NCI-H2196 treated with DMSO at 0.1 percent for 48 hours (cell line): ENCODE data around the gene FBXL16.

ENCODE experiments used
- DNase-seq: peaks from one replicate; lab custom pipeline; 2025; ENCODE audit not compliant: unreplicated experiment; lab: John Stamatoyannopoulos, UW

FBXL16 gene

DNA sequence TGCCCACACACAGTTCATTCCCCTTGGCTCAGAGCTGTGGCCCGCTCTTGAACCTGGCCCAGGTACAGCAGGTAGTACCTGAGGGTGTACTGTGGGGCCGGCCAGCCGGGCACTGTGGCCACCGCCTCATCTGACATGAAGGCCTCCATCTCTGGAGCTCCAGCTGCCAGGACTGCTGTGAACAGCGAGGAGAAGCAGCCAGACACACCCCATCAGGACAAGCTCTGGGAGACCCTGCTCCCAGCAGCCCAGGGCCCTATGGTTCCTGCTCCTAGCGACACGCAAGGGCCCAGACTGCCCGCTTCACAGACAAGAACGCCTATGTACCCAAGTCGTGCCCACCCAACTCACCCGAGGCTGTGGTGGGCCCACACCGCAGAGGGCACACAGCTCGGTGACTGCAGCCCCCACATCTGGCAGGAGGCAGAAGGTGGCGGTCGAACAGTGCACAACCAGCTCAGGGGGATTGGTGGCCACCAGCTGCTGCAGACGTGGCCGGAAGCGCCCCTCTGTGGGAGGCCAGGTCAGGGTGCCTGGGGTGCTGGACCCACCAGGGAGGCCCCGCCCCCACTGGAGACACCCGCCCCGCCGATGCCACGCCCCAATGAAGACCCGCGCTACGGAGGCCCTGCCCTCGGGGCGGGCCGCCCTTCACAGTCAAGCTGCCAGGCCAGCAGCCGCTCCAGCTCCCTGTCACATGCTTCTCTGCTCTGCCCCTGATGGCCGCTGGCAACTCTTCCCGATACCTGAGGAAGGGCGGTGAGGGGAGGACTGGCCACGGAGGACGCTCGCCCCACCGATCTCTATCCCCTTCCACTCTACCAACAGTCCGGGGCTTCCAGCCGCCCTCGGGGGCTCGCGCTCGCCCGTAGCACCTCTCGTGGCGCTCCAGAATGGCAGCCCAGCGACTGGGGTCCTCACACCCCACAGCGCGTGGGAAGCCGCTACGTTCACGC lies 26.5 kb downstream of the FBXL16 start:
- peak; percentile 67 for DNase-seq

DNA sequence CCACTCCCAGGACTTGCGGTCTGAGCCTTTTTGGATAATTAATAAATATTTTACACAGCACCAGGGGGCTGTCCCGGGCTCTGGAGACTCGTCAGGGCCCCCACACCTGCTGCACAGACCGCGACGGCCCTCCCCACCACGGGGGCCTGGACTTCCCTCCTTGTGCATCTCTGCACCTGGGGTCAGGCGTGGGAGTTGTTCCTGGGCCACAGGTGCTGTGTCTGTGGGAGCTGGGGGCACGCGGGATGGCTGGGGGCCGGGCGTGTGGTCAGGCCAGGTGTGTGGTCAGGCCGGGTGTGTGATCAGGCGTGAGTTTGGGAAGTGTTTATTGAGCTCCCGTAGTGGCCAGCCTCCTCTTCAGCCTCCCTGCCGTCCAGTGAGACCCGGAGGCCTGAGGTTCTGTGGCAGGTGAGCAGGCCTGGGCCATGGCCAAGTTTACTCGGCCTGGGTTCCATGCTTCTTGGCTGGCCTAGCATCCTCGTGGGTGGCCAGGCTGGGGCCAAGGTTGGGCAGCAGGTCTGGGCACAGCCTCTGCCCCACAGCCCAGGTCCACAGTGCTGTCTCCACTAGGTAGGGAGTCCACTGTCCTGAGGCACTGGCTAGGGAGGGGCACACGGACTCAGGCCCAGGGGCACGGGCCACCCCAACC lies 27.3 kb downstream of the FBXL16 start:
- peak; percentile 21 for DNase-seq

DNA sequence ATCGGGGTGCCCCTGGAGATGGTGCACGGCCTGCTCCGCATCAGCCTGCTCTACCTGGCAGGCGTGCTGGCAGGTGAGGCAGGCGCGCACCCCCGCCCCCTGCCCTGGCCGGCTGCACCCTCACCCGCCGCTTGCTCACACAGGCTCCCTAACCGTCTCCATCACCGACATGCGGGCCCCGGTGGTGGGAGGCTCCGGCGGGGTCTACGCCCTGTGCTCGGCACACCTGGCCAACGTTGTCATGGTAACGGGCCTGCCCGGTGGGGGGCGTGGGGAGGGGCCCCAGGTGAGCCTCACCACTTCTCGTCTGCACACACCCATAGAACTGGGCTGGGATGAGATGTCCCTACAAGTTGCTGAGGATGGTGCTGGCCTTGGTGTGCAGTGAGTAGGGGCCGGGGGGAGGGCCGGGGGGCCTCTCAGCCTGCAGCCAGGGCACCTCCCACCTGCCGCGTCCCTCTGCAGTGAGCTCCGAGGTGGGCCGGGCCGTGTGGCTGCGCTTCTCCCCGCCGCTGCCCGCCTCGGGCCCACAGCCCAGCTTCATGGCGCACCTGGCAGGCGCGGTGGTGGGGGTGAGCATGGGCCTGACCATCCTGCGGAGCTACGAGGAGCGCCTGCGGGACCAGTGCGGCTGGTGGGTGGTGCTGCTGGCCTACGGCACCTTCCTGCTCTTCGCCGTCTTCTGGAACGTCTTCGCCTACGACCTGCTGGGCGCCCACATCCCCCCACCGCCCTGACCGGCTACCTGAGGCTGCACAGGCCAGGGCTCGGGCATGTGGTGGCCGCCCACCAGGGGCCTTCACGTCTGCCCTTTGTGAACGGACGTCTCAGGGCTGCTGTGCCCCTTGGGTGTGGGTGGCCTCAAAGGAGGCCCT lies 28.0 kb downstream of the FBXL16 start:
- DNase-seq: peak; percentile 33

DNA sequence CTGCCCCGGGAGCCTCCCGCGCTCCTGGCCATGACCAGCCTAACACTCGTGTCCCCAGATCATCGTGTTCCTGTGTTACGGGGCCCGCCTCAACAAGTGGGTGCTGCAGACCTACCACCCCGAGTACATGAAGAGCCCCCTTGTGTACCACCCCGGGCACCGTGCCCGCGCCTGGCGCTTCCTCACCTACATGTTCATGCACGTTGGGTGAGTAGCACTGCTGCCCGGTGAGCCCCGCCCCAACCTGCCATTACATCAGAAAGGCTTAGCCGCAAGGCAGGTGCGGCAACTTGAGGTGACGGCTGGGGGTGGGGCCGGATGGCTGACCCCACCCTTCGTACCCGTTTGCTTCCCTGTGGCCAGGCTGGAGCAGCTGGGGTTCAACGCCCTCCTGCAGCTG lies 28.7 kb downstream of the FBXL16 start:
- peak; percentile 80 for DNase-seq

DNA sequence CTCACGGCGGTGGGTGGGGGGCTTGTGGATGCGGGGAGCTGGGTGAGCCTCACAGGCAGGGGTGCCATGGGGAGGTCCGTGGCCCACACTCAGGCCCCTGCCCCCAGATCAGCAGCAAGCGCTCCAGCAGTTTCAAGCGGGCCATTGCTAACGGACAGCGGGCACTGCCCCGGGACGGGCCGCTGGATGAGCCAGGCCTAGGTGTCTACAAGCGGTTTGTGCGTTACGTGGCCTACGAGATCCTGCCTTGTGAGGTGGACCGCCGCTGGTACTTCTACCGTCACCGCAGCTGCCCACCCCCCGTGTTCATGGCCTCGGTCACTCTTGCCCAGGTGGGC lies 29.1 kb downstream of the FBXL16 start:
- no peak for DNase-seq

DNA sequence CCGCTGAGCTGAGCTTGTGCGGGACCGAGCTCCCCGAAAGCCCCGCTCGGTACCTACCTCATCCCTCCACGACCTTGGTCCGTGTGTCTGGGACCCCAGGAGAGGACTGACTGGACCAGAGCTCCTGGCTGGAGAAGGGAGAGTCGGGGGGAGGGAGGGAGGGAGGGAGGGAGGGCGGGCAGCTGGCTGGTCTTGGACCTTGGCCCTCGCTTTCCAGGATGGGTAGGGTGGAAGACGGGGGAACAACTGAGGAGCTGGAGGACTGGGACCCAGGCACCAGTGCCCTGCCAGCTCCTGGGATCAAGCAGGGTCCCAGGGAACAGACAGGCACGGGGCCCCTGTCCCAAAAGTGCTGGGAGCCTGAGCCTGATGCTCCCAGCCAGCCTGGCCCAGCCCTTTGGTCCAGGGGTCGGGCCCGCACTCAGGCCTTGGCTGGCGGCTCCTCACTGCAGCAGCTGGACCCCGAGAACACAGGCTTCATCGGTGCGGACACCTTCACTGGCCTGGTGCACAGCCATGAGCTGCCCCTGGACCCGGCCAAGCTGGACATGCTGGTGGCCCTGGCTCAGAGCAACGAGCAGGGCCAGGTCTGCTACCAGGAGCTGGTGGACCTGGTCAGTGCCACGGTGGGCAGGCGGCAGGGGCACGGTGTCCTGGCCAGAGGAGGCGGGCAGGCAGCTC lies 29.6 kb downstream of the FBXL16 start:
- DNase-seq: no peak

DNA sequence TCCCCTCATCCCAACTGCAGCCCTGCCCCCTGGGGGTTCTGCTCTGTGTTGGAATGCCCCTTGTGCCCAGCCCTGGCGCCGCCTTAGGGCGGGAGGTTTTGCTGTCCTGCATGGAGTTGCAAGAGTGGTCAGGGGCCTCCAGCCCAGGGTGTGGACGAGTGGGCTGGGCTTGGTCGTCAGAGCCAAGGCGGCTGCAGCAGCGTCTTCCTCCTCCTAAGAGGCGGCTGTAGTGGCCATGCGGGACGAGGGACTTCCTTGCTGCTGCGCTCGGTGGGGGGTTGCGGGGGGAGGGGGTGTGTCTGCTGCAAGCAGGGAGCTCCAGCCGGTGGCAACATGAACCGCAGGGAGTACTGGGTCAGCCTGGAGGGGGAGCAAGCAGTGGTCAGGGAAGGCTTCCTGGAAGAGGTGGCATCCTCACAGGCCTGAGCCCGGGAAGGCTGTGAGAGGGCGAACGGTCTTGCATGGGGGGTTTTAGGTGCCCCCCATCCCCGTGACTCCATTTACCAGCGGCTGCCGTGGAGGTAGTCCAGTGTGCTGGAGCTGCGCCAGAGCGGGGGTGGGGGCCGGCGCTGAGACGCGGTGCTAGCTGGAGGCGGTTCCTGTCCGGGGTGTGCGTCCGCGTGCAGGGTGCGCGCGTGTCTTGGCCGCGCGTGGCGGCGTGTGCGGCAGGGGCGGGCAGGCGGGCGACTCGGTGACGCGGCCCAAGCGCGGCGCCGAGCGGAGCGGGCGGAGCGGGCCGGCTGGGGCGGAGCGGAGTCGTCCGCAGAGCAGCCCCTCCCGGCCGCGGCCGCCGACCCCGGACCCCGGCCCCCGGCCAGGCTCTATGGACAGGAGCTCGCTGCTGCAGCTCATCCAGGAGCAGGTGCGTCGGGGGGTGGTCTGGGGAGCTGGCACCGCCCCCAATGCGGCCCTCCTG lies 30.4 kb downstream of the FBXL16 start, which contains the start of gene RHBDL1:
Gene RHBDL1 (plus strand): TSS at position 704 of the 916 bp plus-strand sequence. CDS start 120 bp downstream, at position 824.
- no peak for DNase-seq

DNA sequence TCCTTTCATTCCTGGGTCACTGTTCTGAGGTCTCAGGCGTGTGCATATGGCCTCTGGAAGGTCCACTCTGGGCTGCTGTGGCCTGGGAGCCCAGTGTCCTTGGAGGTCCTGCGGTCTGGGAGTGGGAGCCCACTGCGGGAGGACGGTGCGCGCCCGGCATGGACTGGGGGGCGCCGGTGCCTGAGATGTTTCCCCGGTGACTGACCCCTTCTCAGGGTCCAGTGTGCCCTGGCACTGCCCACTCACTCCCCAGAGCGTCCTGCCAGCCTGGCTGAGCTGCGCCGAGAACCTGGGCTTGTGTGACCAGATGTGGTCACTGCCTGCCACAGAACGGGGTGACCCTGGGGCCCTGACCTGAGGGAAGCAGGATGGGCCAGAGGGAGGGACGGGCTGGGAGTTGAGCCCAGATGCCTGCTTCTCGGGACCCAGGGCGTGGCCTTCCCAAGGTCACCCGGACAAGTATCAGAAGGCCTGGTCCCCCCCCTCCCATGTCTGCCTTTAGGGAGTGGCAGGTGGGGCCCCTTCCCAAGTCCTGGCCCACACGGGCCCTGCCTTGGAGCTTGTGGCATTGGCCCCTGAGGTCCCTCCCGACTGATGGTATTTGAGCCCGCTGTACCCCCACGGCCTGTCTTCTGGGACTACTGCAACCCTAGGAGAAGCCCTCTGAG lies 31.3 kb downstream of the FBXL16 start:
- DNase-seq: no peak

DNA sequence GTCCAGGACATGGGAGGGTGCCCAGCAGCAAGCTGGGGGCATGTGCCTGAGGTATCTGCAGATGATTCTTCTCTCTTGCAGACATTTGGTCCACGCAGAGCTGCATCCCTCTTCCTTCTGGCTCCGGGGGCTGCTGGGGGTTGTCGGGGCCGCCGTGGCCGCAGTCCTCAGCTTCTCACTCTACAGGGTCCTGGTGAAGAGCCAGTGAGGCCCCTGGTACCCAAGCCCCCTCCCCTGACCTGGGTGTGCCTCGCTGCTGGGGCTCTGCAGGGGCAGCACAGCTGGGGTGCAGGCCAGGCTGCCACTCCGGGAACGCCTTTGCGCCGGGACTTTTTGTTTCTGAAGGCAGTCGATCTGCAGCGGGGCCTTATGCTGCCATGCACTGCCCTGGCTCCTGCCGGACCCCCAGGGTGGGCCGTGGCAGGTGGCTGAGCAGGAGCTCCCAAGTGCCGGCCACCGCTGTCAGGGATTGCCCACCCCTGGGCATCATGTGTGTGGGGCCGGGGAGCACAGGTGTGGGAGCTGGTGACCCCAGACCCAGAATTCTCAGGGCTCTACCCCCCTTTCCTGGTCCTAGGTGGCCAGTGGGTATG lies 32.1 kb downstream of the FBXL16 start:
- DNase-seq: no peak

DNA sequence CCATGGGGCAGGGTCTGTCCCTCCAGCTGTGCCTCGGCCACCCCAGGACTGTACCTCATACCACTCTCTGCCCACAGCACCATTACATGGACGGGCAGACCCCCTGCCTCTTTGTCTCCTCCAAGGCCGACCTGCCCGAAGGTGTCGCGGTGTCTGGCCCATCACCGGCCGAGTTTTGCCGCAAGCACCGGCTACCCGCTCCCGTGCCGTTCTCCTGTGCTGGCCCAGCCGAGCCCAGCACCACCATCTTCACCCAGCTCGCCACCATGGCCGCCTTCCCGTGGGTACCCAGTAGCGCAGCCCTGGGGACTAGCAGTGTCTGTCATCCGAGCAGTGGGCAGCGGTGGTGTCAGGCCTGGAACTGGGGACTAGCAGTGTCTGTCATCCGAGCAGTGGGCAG lies 32.8 kb downstream of the FBXL16 start:
- no peak for DNase-seq

DNA sequence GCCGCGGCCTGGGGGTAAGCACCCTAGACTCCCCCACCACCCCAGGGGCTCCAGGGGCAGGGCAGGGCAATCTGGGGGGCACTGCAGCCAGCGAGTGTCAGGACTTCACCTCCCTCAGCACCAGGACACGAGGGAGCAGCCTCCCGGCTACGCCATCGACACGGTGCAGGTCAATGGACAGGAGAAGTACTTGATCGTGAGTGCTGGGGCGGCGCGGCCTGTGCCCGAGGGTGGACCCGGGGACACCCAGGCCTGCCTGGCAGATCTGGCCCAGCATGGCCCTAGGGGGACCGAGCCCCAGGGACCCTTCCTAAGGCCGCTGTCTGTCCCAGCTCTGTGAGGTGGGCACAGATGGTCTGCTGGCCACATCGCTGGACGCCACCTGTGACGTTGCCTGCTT lies 33.2 kb downstream of the FBXL16 start:
- no peak for DNase-seq

DNA sequence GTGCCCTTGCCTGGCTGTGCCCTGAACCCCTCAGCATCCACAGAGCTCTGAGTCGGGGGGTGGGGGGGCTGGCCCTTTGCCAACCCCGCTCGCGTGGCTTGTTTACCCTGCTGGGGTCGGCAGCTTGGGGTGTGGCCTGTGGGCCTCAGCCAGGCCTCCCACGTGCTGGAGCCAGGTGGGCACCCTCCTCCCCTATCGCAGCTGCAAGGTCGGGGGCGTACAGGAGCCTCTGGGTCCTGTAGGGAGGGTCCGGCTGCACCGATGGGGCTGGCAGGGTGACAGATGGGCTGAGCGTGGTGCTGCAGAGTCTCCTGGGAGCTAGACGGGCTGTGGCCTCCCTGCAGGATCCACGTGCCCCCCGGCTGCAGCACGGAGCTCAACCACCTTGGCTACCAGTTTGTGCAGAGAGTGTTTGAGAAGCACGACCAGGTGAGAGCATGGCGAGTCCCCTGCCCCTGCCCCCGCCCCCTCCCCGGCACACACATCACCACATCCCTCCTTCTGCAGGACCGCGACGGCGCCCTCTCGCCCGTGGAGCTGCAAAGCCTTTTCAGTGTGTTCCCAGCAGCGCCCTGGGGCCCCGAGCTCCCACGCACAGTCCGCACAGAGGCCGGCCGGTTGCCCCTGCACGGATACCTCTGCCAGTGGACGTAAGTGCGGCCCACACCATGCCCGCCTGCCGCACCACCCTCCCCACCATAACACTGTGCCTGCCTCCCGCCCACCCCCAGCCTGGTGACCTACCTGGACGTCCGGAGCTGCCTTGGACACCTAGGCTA lies 34.1 kb downstream of the FBXL16 start:
- DNase-seq: no peak

DNA sequence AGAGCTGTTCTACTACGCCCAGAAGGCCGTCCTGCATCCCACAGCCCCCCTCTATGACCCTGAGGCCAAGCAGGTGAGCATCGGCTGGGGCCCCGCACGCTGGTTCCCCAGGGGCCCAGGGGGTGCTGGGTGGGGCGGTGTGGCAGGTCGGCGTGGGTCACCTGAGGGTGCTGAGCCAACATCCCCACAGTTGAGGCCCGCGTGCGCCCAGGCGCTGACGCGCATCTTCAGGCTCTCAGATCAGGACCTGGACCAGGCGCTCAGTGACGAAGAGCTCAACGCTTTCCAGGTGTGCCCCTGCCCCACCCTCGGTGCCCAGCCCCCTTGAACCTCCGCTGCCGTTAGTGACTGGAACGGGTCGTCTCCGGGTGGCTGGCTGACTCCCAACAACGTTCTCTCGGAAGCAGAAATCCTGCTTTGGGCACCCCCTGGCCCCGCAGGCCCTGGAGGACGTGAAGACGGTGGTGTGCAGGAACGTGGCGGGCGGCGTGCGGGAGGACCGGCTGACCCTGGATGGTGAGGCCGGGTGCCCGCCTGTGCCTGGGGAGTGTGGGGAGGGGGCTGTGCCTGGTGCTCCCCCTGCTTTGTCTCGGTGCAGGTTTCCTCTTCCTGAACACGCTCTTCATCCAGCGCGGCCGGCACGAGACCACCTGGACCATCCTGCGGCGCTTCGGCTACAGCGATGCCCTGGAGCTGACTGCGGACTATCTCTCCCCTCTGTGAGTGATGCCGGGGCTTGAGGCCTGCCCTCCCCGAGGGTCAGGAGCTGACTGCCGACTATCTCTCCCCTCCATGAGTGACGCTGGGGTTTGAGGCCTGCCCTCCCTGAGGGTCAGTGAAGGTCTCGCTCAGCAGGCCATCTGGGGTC lies 34.9 kb downstream of the FBXL16 start:
- DNase-seq: no peak

DNA sequence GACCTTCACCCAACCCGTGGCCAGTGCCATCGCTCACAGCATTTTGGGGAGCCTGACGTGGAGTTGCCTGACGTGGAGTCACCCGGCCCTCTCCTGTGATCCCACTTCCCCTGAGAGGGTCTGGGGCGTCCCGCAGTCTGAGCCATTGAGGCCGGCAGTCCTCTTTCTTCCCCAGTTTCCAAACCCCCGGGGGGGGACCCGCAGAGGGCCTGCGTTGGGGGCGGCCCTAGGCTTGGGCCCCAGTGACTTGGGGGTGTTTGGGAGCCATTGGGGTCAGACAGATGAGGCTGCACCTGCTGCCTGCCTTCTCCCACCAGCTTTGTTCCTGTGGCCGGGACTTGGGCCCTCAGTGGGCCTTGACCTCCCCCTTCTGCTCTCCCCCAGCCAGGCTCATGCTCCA lies 35.9 kb downstream of the FBXL16 start:
- DNase-seq: no peak

DNA sequence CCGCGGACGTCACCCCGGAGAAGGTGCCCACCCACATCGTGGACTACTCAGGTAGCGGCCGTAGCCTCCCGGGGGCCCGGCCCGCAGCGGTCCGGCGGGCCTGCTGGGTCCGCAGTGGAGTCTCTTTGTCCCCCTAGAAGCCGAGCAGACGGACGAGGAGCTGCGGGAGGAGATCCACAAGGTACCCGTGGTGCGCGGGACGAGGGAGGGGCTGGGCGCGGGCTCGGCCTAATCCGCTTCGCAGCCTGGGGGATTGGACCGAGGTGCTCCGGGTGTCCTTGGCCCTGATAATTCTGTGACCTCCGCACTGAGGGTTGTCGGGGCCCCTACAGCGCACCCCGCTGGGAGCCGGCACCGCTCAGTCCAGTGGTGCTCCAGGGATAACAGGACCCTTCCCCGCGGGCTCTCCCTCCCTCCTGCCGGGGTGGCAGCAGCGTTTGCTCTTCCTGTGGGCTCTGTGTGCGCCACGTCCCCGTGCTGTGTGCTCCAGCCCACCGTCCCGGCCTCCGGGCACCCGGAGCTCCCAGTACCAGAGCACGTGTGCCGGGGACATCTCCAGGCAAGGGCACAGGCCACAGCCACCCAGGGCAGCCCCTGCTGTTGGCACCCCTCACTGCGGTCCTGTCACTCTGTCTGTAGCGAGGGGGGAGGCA lies 37.0 kb downstream of the FBXL16 start:
- DNase-seq: no peak

DNA sequence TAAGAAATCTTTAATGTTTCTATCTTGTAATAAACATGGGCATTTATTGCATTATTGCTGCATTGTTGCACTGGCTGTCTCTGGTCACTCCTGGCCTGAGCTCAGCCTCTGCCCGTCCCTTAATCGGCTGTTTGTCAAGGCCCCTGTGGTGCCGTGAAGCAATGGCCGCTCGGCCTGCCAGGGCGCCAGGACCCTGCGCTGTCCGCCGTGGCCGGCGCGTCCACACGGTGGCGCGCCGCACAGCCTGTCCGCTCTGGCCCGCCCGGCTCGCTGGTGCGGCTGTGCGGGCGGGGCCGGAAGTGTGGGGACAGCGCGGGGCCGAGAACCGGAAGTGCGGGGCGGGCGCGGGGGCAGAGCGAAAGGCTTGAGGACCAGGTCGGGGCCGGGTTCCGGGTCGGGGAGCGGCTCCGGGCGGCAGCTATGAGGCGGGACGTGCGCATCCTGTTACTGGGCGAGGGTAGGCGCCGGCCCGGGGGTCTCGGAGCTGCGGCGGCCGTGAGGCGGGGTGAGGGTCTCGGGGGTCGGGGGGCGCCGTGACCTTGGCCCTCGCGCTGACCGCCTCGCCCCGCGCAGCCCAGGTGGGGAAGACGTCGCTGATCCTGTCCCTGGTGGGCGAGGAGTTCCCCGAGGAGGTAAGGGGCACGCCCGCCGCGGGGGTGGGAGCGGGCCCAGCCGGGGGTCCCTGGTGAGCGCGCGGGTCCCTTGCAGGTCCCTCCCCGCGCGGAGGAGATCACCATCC lies 37.7 kb downstream of the FBXL16 start, which contains the start of gene RHOT2:
Gene RHOT2 (plus strand): TSS at position 353 of the 739 bp plus-strand sequence. CDS start 68 bp downstream, at position 421.
- DNase-seq: peak; percentile 81
